ENCODE measurements around the gene WWC2. TPM values are rescaled to one million over a fixed set of nuclear protein-coding genes. Genes with fewer than 3 reads are reported as not detected.

Gene WWC2
- total and polyA plus RNA-seq, 11 donors: 5.4 to 43.0 (median 33.8) TPM

GRCh38 chr4:183300070-183300469 lies 201.0 kb downstream of the WWC2 start:
- intact Hi-C loops (cut with DNase I): no loop called here
- Histone ChIP-seq H3K27ac (no peak overlapping the region), H3K9me3 (no peaks in the 10 kb centered on the region), H3K4me1 (peaks cover 0 to 10% (median 0%) of the 10 kb centered on the region in 12 donors), H3K27me3 (no peaks in the 10 kb centered on the region), H3K36me3 (peaks cover 0 to 53% (median 17%) of the 10 kb centered on the region in 9 donors), H3K4me3 (no peak overlapping the region)
- WGBS, 4 donors: 52 to 56% (median 54%) methylated on average over 6 of the region's 6 CpGs
- ATAC-seq (no peak), DNase-seq (no peak)
- TF ChIP-seq CTCF (IDR thresholded peaks at IDR 0.05) (no peak), POLR2A (IDR thresholded peaks at IDR 0.05) (no peak)

GRCh38 chr4:183300655-183301054 lies 201.6 kb downstream of the WWC2 start:
- no peaks in the 10 kb centered on the region for H3K27me3 ChIP-seq
- TF ChIP-seq CTCF (IDR thresholded peaks at IDR 0.05) (no peak), POLR2A (IDR thresholded peaks at IDR 0.05) (no peak)
- H3K4me3 ChIP-seq: no peak overlapping the region
- H3K9me3 ChIP-seq: no peaks in the 10 kb centered on the region
- no peak for ATAC-seq
- no peak for DNase-seq
- no peak overlapping the region for H3K27ac ChIP-seq
- 63 to 74% (median 68%) methylated on average over 5 of the region's 5 CpGs for WGBS, 4 donors
- intact Hi-C loops (cut with DNase I): no loop called here
- H3K4me1 ChIP-seq: peaks cover 0 to 10% (median 0%) of the 10 kb centered on the region in 12 donors
- H3K36me3 ChIP-seq: peaks cover 0 to 53% (median 14%) of the 10 kb centered on the region in 9 donors

GRCh38 chr4:183303301-183303700 lies 204.2 kb downstream of the WWC2 start:
- ATAC-seq: no peak
- no peaks in the 10 kb centered on the region for H3K27me3 ChIP-seq
- TF ChIP-seq POLR2A (IDR thresholded peaks at IDR 0.05) (no peak), CTCF (IDR thresholded peaks at IDR 0.05) (no peak)
- no peak for DNase-seq
- H3K4me1 ChIP-seq: peaks cover 0 to 10% (median 0%) of the 10 kb centered on the region in 12 donors
- no peak overlapping the region for H3K27ac ChIP-seq
- 91 to 96% (median 95%) methylated on average over 4 of the region's 4 CpGs for WGBS, 4 donors
- intact Hi-C loops (cut with DNase I): no loop called here
- H3K4me3 ChIP-seq: no peak overlapping the region
- peaks cover 0 to 35% (median 6%) of the 10 kb centered on the region in 9 donors for H3K36me3 ChIP-seq
- no peaks in the 10 kb centered on the region for H3K9me3 ChIP-seq

- ATAC-seq (no peak), DNase-seq (no peak)
- Histone ChIP-seq H3K9me3 (no peaks in the 10 kb centered on the region), H3K27ac (no peak overlapping the region), H3K36me3 (peaks cover 0 to 33% (median 4%) of the 10 kb centered on the region in 9 donors), H3K4me3 (no peak overlapping the region), H3K27me3 (no peaks in the 10 kb centered on the region), H3K4me1 (peaks cover 0 to 10% (median 0%) of the 10 kb centered on the region in 12 donors)
- intact Hi-C loops (cut with DNase I): no loop called here
- TF ChIP-seq CTCF (IDR thresholded peaks at IDR 0.05) (no peak), POLR2A (IDR thresholded peaks at IDR 0.05) (no peak)
- WGBS, 4 donors: 80 to 99% (median 97%) methylated on average over 4 of the region's 4 CpGs
These were observed 205.0 kb downstream of the WWC2 start for GRCh38 chr4:183304067-183304466.
